Stimulated activated CD4-positive, alpha-beta T cell treated with anti-CD3 and anti-CD28 coated beads, Interleukin-2, amount 100 ng/mL, for 48 hours (primary cell): ENCODE data around the gene PRPS1.
A peak's percentile ranks its signal among the peaks of the same experiment; 100 is the strongest.
"Not testable (repeated sequence)": the region's sequence is repeated elsewhere in the genome, so short reads cannot be mapped to it uniquely, and the experiment has no call there.

Experiments
- DNase-seq, 2 donors: peaks; one replicate each; pipeline ENCODE4 v3.0.0-alpha.2; 2020

Gene PRPS1

GRCh38 chrX:107630031-107630689 is 1.9 kb downstream of the PRPS1 start:
- DNase-seq: no peak

- DNase-seq: no peak
These were observed 4.0 kb downstream of the PRPS1 start for GRCh38 chrX:107632346-107632745.

- DNase-seq: no peak
These were observed 18.4 kb downstream of the PRPS1 start for GRCh38 chrX:107646735-107647134.

- DNase-seq: no peak
These were observed 20.0 kb downstream of the PRPS1 start for GRCh38 chrX:107648332-107648731.

- no peak for DNase-seq
These were observed 26.2 kb downstream of the PRPS1 start for GRCh38 chrX:107654566-107654871.

GRCh38 chrX:107654872-107655761 is 26.8 kb downstream of the PRPS1 start:
- DNase-seq: peak; percentile 57 to 77

GRCh38 chrX:107656978-107657377 is 28.7 kb downstream of the PRPS1 start:
- DNase-seq: no peak

GRCh38 chrX:107658660-107659059 is 30.4 kb downstream of the PRPS1 start:
- no peak for DNase-seq

GRCh38 chrX:107659286-107659685 is 31.0 kb downstream of the PRPS1 start:
- DNase-seq: no peak

- no peak for DNase-seq
These were observed 31.5 kb downstream of the PRPS1 start for GRCh38 chrX:107659768-107660167.

GRCh38 chrX:107662145-107662544 is 33.8 kb downstream of the PRPS1 start:
- DNase-seq: no peak

- no peak for DNase-seq
These were observed 34.5 kb downstream of the PRPS1 start for GRCh38 chrX:107662824-107663223.

GRCh38 chrX:107666931-107667330 is 38.6 kb downstream of the PRPS1 start:
- DNase-seq: no peak

- no peak for DNase-seq
These were observed 39.1 kb downstream of the PRPS1 start for GRCh38 chrX:107667426-107667825.

GRCh38 chrX:107668710-107669109 is 40.4 kb downstream of the PRPS1 start:
- not testable (repeated sequence) for DNase-seq

- DNase-seq: no peak
These were observed 41.0 kb downstream of the PRPS1 start for GRCh38 chrX:107669261-107669660.

GRCh38 chrX:107669885-107670628 is 41.7 kb downstream of the PRPS1 start:
- DNase-seq: no peak

GRCh38 chrX:107671256-107671655 is 42.9 kb downstream of the PRPS1 start:
- not testable (repeated sequence) for DNase-seq

GRCh38 chrX:107672955-107673378 is 44.7 kb downstream of the PRPS1 start:
- DNase-seq: peak in 1 of 2 donors; percentile 54

GRCh38 chrX:107673431-107673830 is 45.1 kb downstream of the PRPS1 start:
- DNase-seq: no peak

- DNase-seq: peak; percentile 73 to 74
These were observed 45.7 kb downstream of the PRPS1 start for GRCh38 chrX:107673933-107674479.

- no peak for DNase-seq
These were observed 46.4 kb downstream of the PRPS1 start for GRCh38 chrX:107674480-107675364.

GRCh38 chrX:107675365-107675654 is 47.0 kb downstream of the PRPS1 start:
- DNase-seq: no peak
